HG03520 (cell line): ENCODE measurements around the gene CAPN15.
"Not testable (repeated sequence)": the region's sequence is repeated elsewhere in the genome, so short reads cannot be mapped to it uniquely, and the experiment has no call there.

Source experiments
- ATAC-seq: cut with Tn5 transposase; IDR thresholded peaks from one replicate; pipeline ENCODE4 v1.9.1; 2021; ENCODE audit warnings: mild to moderate bottlenecking, moderate library complexity; ENCODE audit not compliant: unreplicated experiment

CAPN15 gene

DNA sequence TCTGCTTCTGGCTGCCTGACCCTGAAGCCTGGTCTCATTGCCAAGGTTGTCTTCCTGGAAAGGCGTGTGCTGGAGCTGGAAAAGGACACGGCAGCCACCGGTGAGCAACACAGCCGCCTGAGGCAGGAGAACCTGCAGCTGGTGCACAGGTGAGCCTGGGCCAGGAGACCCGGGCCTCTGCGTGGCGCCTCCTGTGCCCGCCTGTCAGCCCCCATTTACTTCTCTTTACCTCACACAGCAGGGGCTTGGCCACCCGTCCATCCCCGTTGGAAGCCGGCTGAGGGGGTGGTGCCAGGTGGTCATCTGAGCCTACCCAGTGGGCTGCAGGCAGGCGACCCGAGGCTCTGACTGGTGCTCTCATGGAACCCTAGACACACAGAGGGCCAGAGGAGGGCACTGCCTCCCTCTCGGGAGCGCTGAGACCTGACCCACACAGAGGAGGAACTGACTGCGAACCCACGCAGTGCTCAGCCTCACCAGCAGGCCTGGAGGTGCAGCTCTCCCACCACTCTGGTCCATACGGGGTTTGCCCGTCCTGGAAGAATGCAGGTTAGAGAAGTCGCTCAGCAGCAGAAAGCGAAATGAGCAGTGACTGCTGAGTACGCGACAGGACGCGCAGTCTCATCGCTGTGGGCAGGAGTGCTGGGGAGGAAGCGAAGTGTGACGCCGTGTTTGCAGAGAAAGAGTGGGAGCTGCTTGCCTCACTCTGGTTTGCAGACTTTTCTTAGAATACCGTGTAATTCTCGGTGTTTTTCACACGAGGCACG is 21.9 kb upstream of the CAPN15 start:
- no peak for ATAC-seq

DNA sequence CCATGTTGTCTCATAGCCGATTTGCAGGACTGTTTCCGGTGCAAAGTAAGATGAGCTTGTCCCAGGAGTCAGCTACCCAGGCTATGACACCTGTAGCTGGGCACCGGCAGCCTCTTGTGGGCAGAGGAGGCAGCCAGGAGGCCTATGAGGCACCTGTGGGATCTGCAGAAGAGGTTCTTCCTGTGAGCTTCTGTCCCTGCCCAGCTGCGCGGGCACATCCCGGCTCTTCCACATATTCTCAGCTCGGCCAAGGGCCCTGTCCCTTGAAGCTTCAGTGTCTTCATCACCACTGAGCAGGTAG is 21.3 kb upstream of the CAPN15 start:
- no peak for ATAC-seq

DNA sequence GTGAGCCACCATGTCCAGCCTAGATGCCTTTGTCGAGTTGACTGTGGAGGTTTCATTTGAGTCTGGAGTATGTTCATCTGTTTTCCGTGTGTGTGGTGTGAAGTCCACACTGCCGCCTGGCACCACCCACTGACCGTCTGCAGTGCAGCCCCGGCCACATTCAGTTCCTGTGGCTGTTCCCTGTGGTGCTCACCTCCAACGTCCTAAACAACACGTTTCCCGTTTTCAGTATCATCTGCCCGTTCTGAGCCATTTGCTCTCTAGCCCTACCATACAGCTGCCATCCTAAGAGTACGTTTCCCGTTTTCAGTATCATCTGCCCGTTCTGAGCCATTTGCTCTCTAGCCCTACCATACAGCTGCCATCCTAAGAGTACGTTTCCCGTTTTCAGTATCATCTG is 20.0 kb upstream of the CAPN15 start:
- ATAC-seq = not testable (repeated sequence)

DNA sequence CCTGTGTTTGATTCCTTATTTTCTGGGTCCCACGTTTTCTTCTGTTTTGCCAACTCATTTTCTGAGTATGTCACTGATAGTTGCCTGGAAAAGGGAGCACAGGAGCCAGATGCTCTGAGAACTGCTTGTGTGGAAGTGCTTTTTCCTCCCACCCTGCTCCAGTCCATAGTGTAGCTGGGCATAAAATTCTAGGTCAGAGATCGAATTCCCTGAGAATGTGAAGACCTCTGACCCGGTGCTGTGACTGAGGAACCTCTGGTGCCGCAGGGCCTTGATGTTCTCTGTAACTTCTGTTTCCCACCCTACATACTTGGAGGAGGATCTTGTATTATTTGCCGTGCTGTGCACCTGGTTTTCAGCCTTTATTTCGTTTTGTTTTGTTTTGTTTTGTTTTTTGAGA is 19.5 kb upstream of the CAPN15 start:
- ATAC-seq = no peak

DNA sequence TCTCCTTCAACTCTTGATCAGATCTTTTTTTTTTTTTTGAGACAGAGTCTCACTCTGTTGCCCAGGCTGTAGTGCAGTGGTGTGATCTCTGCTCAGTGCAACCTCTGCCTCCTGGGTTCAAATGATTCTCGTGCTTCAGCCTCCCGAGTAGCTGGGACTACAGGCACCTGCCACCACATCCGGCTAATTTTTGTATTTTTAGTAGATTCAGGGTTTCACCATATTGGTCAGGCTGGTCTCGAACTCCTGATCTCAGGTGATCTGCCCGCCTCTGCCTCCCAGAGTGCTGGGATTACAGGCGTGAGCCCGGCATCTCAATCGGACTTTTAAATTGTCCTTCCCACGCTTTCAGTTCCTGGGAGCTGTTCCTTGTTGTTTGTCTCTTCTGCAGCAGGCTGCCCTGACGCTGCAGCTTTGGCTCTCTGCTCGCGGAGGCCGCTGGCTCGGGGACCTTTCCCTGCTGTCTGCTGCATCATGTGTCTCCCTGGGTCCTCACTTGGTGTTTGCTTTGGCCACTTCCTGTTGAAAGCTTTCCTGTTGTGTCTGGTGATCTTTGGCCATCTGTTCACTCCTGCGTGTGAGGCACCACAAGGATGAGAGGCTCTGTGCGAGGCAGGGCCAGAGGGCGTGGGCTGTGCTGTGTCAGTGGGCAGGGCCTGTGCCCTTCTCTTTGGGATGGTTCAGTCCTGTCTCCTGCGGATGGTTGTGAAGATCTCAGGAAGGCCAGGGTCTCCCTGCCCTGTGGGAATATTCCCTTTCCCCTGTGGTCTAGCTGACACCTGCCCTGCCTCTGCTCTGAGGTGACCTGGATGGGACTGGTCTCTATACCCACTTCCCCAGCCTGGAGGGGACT is 18.4 kb upstream of the CAPN15 start:
- ATAC-seq = no peak

DNA sequence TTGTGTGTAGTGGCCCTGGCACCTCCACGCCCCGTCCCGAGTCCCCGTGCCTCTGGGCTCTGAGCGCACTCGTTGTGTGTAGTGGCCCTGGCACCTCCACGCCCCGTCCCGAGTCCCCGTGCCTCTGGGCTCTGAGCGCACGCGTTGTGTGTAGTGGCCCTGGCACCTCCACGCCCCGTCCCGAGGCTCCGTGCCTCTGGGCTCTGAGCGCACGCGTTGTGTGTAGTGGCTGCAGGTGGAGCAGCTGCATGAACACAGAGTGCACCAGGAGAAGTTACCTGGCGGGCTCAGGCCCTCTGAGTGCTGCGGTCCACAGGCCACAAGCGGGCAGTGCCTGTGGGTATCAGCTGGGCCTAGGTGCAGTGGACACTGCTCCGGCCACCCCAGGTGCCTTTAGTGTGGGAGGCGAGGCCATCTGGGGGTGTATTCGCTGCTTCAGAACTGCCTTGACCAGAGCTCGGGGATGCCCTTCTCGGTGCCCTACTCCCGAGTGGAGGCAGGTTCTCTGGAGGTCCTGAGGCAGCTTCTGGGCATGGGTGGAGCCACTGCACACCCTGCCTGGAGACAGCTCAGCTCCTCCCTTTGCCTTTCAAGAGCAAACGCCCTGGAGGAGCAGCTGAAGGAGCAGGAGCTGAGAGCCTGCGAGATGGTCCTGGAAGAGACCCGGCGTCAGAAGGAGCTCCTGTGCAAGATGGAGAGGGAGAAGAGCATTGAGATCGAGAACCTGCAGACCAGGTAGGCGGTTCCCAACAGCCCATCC is 17.3 kb upstream of the CAPN15 start:
- ATAC-seq = no peak

DNA sequence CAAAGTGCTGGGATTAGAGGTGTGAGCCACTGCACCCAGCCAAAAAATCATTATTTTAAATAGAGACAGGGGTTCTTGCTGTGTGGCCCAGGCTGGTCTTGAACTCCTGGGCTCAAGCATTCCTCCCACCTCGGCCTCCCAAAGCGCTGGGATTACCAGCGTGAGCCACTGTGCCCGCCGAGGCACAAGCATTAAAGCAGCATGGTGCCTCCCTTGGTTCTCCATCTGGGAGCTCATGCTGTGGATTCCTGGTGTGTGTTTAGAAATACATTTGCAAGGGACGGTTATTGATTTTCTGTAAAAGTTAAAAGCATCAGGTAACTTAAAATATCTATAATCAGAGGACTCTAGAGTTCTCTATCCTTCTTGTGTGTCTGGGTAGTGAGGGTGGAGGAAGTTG is 14.7 kb upstream of the CAPN15 start:
- ATAC-seq = no peak

DNA sequence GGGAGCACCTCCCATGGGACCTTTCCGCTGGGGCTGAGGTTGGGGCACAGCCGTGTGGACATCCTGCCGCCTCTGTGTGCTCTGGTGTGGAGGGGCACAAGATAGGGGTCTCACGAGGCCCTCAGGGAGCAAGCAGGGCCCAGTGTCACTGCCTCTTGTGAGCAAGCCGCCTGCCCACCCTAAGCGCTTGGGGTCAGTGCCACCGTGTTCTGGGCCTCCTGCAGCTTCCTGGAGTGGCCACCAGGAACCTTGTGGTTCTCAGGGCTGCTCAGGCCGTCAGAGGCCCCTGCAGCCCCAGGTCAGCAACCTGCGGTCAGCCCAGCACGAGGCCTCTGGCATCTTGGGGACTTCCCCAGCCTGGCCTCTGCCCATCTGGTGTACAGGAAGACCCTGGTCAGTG is 13.6 kb upstream of the CAPN15 start:
- no peak for ATAC-seq

DNA sequence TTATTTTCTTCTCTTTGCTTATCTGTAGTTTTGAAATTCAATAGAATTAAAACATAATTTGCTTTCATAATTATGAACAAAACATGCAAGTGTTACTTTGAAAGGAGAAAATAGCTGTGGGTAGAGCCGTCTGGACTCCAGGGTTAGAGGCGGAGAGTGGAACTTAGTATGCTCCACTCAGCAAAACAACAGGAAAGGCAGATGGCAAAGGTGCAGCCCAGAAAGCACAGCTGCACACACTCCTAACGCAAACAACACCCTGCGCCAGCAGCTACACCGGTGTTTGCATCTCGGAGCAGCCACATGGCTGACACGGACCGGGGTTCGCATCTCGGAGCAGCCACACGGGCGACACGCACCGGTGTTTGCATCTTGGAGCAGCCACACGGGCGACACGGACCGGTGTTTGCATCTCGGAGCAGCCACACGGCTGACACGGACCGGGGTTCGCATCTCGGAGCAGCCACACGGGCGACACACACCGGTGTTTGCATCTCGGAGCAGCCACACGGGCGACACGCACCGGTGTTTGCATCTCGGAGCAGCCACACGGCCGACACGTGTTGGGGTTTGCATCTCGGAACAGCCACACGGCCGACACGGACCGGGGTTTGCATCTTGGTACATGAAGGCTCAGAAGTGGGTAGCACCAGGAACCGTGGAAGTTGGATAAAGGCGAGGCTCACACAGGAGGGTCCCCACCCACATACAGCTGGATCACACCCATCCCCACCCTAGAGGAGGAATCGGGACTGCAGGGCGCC is 12.2 kb upstream of the CAPN15 start:
- no peak for ATAC-seq

DNA sequence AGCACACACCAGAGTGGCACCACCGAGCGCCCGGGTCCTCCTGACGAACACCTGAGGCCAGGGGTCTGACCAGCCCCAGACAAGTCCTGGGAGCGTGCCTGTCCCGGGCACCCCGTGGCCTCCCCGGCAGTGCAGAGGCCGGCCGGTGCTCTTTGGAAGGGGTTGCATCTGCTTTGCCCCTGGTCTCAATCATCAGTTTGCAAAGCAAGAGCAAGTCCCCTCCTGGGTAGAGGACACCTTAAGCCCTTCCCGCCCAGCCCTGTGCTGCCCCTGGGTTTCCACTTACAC is 11.6 kb upstream of the CAPN15 start:
- ATAC-seq = no peak

DNA sequence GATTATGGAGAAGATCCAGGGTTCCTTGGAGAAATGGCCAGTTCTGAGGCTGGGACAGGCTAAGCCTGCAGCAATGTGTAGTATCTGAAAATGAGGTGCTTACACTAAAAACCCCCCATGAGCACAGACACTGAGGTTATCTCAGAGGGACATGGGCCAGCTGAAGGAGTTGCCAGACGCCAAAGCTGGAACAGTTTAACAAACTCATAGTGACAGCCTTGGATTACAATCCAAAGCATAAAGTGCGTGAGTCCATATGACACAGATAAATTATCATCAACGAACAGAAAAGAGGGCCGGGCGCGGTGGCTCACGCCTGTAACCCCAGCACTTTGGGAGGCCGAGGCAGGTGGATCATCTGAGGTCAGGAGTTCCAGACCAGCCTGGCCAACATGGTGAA is 11.2 kb upstream of the CAPN15 start:
- ATAC-seq = no peak

DNA sequence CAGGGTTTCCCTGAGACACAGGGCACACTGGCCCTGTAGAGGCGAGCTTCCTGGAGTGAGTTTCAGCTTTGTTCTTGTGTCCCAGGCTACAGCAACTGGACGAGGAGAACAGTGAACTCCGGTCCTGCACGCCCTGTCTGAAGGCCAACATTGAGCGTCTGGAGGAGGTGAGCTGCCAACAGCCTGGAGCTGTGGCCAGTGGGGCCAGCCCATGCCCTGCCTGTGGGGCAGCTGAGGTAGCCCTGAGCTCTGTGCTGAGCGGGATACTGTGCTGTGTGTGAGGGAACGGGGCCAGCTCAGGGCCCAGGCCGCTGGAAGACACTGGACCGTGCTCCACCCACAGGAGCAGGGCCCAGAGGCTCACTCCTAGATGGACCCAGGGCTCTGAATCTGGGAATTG is 8.7 kb upstream of the CAPN15 start:
- ATAC-seq = no peak

DNA sequence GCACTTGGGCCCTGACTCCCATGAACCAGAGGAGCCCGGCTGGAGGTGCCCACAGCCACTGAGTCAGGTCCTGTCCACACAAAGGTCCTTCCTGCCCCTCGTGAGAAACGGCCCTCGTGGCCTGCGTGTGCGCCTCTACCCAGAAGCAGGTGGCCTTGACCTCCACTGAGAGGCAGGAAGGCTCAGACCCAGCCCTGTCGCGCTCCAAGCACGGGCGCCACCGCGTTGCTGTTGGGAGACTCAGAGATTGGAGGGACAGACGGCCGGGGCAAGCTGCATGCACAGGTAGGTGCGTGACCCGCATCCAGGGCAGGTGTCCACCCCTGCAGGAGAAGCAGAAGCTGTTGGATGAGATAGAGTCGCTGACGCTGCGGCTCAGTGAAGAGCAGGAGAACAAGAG is 8.1 kb upstream of the CAPN15 start:
- no peak for ATAC-seq

DNA sequence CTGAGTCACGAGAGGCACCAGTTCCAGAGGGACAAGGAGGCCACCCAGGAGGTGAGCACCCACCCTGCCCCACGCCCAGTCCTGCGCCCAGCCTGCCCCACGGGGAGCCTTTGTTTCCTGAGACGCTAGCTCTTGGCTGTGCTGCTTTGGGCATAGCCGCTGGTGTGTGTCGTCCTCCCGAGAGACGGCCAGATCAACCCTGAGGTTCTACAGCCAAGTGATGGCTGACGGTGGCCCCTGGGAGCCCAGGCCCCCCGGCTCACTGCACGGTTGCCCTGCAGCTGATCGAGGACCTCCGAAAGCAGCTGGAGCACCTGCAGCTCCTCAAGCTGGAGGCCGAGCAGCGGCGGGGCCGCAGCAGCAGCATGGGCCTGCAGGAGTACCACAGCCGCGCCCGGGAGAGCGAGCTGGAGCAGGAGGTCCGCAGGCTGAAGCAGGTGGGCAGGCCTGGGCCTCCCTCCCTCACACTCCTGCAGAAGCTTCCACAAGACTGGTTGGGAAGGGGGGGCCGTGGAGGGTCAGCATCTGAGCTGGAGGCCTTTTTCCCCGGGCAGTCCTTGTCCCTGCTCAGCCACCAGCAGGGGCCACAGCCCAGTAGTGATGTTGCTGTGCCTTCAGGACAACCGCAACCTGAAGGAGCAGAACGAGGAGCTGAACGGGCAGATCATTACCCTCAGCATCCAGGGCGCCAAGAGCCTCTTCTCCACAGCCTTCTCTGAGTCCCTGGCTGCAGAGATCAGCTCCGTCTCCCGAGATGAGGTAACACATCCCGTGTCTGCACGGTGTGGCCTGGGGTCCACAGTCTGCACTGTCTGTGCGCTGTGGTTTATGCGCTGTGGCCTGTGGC is 7.4 kb upstream of the CAPN15 start:
- ATAC-seq = no peak

DNA sequence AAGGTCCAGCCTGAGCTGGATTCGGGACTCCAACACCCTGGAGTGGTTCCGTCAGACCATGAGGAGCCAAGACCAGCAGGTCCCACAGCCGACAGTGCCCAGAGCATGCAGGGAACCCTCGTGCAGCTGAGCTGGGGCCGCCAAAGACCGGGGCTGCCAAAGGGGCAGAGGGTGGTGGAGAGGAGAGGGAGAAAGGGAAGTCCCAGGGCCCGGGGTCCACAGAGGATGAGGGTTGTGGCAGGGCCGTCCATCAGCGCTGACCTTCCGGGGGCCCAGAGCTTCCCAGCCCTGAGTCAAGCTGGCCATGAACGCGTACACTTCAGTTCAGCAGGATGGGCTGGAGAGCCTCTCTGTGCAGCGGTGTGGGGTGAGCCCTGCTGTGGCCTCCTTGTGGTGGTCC is 6.7 kb upstream of the CAPN15 start:
- ATAC-seq = no peak

DNA sequence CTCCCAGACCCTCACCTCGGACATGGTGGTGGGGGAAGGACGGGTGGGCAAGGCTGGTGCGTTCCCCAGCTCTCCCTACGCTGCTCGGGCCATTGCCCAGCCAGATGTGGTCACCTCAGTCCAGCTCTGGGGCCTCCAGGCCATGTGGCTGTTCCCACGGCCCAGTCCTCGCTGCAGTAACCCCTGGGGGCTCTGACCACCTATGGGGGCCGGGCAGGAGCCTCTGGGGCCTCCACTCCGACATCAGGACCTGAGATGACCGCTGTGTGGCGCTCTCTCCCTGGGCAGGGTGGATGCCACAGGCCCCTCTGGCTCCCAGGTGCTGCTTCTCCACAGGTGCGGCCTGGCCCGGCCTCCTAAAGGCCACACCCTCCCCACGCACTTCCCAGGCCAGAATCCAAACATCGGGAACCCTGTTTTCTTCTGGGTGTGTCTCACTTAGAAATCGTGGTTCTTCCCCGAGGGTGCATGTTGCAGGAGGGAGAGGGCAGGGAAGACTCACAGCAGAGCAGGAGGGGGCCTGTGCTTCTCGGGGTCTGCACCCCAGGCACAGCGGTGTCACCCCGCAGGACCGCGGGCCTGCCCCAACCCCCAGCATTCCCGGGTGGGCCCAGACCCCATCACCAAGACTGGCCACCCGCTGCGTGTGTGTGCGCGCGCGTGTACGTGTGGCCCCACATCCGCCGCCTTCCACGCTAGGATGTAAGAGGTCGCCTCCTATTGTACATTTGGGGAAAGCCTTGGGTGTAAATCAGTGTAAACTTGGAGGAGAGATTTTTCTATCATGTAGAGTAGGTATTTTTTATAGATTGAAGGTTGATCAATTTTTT is 5.9 kb upstream of the CAPN15 start:
- no peak for ATAC-seq

DNA sequence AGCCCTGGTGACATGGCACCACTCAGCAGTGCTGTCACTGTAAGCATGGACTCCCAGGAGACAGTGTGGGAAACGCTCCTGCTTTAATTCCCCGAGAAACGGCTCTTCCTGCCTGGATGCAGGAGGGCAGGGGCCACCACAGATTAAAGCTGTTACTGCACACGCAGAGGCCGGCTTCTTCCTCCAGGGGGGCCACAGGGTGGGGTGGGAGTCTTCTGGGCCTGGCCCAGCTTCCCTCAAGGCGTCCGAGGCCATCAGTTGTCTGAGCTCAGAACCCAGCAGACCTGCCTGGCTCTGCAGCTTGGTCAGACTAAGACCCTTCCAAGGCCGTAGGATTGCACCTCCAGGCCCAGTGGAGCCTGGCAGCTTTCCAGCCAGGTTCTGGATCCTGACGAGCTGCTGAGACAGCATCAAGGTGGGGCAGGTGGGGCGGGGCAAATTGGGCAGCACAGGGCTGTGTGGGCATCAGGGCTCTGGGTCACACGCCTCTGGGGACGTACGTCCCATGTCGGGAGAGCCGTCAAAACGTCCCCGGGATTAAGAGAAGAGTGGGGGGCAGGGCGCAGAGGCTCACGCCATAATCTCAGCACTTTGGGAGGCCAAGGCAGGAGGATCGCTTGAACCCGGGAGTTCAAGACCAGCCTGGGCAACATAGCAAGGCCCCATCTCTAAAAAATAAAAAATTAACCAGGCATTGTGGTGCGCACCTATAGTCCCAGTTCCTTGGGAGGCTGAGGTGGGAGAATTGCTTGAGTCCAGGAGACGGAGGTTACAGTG is 5.0 kb upstream of the CAPN15 start:
- no peak for ATAC-seq

DNA sequence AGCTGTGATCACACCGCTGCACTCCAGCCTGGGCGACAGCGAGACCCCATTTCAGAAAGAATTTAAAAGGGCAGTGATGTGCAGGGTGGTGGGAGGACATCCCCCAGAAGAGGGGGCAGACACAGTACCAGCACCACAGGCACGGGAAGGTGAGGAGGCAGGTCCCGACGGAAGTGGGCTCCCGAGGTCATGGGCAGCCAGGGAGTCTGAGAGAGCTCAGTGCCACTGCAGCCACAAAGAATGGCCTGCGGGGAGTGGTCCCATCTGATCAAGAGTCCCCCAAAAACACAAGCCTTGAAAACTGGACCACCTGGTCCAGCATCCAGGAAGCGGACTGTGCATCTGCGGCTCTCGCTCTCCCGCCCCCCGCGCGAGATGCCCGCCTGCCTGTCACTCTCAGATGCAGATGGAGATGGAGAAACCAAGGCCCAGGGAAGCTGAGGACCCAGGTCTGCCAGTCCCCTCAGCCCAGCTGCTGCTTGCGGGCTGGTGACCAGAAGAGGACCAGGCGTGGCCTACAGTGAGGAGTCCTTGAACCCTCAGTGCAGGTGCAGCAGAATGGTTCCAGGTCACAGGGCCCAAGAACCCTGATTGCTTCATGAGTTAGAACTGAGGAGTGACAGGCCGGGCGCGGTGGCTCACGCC is 4.3 kb upstream of the CAPN15 start:
- no peak for ATAC-seq
